ENCODE measurements around the gene TNFRSF14. TPM values are rescaled to one million over a fixed set of nuclear protein-coding genes. Genes with fewer than 3 reads are reported as not detected.

Gene TNFRSF14
- total and polyA plus RNA-seq, 9 of the 15 experiments (the other 6 are each of a cell fraction or from before 2014, with no cell fraction given): 0.11 to 2.3 (median 0.68) TPM; not detected in 2

- peak; percentile 34; the same call in 1 of the 2 replicates for TF ChIP-seq ZBTB9 (CRISPR knock-in tag; IDR thresholded peaks at IDR 0.05)
- TF ChIP-seq POLR2G (IDR thresholded peaks at IDR 0.05; ENCODE audit: low read depth, low read length): peak; percentile 50
- peak; percentile 7; the same call in 1 of the 2 replicates for TF ChIP-seq RBFOX2 (IDR thresholded peaks at IDR 0.05; ENCODE audit: low read depth, low read length)
- TF ChIP-seq HMG20B (CRISPR knock-in tag; IDR thresholded peaks at IDR 0.05): no peak
- no peak for TF ChIP-seq ZNF143 (CRISPR knock-in tag; IDR thresholded peaks at IDR 0.05)
- TF ChIP-seq, protein P1, sequence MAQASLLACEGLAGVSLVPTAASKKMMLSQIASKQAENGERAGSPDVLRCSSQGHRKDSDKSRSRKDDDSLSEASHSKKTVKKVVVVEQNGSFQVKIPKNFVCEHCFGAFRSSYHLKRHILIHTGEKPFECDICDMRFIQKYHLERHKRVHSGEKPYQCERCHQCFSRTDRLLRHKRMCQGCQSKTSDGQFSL (CRISPR knock-in tag; IDR thresholded peaks at IDR 0.05): peak; percentile 73
- TF ChIP-seq, protein P1 (tag; IDR thresholded peaks at IDR 0.05): no peak
- TF ChIP-seq TCF7 (IDR thresholded peaks at IDR 0.05; ENCODE audit: borderline replicate concordance): 0 out of 2 replicates have a peak, but pooled peaks have one; percentile 13
- TF ChIP-seq ZNF445 (CRISPR knock-in tag; IDR thresholded peaks at IDR 0.05; ENCODE audit: low read depth): no peak
- TF ChIP-seq MYC (IDR thresholded peaks at IDR 0.05; ENCODE audit: low read depth, low read length): no peak
- peak; percentile 37; the same call in 1 of the 2 replicates for TF ChIP-seq MYC (CRISPR knock-in tag; IDR thresholded peaks at IDR 0.05; ENCODE audit: borderline replicate concordance, low read depth)
- TF ChIP-seq NRF1 (conservative IDR thresholded peaks at IDR 0.05 in 1 of 2, IDR thresholded peaks at IDR 0.05 in 1 of 2): peak; percentile 6 to 16; a peak in 1 of 4 replicates
- TF ChIP-seq ZNF263 (CRISPR knock-in tag; IDR thresholded peaks at IDR 0.05; ENCODE audit: borderline replicate concordance): 0 out of 2 replicates have a peak, but pooled peaks have one; percentile 14
- peak; percentile 44 to 85 (median 50) for TF ChIP-seq YY1 (IDR thresholded peaks at IDR 0.05; ENCODE audit: borderline replicate concordance in 1 of 3, control insufficient read depth in 1 of 3, extremely low read depth in 1 of 3, insufficient read depth in 3 of 3, insufficient read length in 1 of 3, insufficient replicate concordance in 2 of 3, low read depth in 1 of 3, low read length in 2 of 3)
- TF ChIP-seq PHF8 (IDR thresholded peaks at IDR 0.05; ENCODE audit: borderline replicate concordance, low read length): peak; percentile 55; the same call in 1 of the 2 replicates
- 0 out of 2 replicates have a peak, but pooled peaks have one; percentile 31 for TF ChIP-seq NFRKB (IDR thresholded peaks at IDR 0.05; ENCODE audit: low read depth)
- TF ChIP-seq ELF2 (CRISPR knock-in tag; IDR thresholded peaks at IDR 0.05): no peak
- peak; percentile 38 for TF ChIP-seq POLR2A (conservative IDR thresholded peaks at IDR 0.05)
- peak; percentile 31; the same call in 1 of the 2 replicates for TF ChIP-seq SUPT5H (IDR thresholded peaks at IDR 0.05)
- no peak for TF ChIP-seq CEBPG (CRISPR knock-in tag; IDR thresholded peaks at IDR 0.05)
- peak in 1 of 2 experiments; percentile 53; a peak in 2 of 4 replicates for TF ChIP-seq CEBPG (tag; conservative IDR thresholded peaks at IDR 0.05 in 1 of 2, IDR thresholded peaks at IDR 0.05 in 1 of 2)
- peak; percentile 0; the same call in 1 of the 2 replicates for TF ChIP-seq JUND (IDR thresholded peaks at IDR 0.05; ENCODE audit: borderline replicate concordance, low read depth, low read length)
- TF ChIP-seq JUND (tag; IDR thresholded peaks at IDR 0.05; ENCODE audit: borderline replicate concordance, low read depth, low read length): no peak
Measured at GRCh38 chr1:2547210-2548067, 8.7 kb upstream of the TNFRSF14 start (continued).
